Activated CD4-positive, alpha-beta T cell treated with anti-CD3 and anti-CD28 coated beads, Interleukin-2, amount 50 U/mL, for 16 hours (primary cell): ENCODE results near the gene ZNF789.

Source experiments
- DNase-seq: peaks from one replicate; pipeline ENCODE4 v3.0.0-alpha.2; 2020

ZNF789 gene

GRCh38 chr7:99514050-99514449 lies 41.4 kb downstream of the ZNF789 start:
- DNase-seq: no peak

- no peak for DNase-seq
Measured at GRCh38 chr7:99521399-99521798, 48.7 kb downstream of the ZNF789 start.

GRCh38 chr7:99525713-99526440 lies 53.2 kb downstream of the ZNF789 start:
- no peak for DNase-seq

- no peak for DNase-seq
Measured at GRCh38 chr7:99531354-99531765, 58.7 kb downstream of the ZNF789 start.

- DNase-seq: no peak
Measured at GRCh38 chr7:99535667-99536066, 63.0 kb downstream of the ZNF789 start.
